NCI-H524 treated with DMSO at 0.1 percent for 48 hours (cell line): Measurements from ENCODE around the gene XAGE3.
"Not testable (repeated sequence)": the region's sequence is repeated elsewhere in the genome, so short reads cannot be mapped to it uniquely, and the experiment has no call there.

Experiments used
- DNase-seq: peaks from one replicate; lab custom pipeline; 2025; lab: John Stamatoyannopoulos, UW

The XAGE3 gene, protein sequence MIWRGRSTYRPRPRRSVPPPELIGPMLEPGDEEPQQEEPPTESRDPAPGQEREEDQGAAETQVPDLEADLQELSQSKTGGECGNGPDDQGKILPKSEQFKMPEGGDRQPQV

DNA sequence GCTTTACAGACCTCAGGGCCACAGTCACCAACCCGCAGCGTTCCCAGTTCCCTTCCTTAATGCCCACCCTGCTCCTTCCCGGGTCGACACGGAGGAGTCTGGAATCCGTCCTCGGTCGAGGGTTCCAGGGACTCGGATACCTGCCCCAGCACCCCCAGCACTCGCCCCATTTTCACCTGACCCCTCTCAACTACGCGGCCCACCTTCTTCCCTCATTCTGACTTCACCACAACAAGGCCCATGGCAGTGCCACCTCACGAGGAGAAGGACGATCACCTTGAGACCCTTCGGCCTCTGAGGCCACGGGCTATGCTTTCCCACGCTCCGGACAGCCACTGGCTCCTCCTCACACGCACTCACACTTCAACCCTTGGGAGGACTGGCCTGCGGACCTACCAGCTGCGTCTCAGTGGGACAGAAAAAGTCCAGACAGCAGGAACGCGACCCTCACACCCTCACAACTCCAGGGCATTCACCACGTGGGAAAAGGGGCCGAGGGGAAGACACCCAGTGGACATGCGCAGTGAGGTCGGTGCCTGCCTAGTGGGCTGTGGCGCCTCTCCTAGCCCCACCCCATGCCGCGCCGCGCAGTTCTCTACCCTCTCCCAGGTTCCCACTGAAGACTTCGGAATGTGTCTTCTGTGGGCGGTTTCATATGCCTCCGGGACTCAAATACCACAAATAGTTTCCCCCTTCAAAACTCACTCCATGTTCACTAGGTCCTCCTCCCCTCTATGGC lies at the start of gene XAGE3:
TSS of gene XAGE3 (minus strand) at position 474 of the 739 bp plus-strand sequence. CDS start 950 bp downstream, outside the sequence.
- DNase-seq, result no peak

DNA sequence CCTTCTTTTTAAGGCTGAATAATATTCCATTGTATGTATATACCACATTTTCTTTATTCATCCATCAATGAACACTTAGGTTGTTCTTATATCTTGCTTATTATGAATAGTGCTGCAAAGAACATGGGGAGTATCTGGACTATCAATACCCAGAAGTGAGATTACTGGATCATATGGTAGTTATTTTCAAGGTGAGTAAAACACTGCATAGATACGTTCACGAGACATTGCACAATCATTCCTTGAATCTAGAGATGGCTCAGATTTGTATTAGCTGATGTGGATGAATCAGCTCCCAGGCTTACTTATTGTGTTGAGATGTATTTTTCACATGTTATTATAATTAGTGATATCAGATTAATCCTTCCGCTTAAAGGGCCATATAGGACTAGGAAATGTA lies 46.8 kb upstream of the XAGE3 start:
- not testable (repeated sequence) for DNase-seq

DNA sequence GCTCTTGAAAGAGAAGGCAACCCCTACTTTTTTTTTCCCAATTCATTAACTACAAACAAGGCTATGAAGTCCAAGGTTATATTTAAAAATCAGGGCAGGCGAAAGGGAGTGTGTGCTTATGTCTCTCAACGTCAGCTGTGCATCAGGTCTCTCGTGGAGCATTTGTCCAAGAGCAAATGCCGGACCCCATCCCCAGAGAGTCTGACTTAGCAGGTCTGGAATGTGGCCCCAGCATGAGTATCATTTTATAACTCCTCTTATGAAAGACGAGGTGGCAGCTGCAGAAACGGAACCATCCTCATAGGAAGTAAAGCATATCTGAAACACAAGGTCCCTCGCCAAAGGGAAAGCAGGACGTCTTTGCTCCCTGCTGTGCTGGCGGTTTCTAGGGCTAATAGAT lies 45.8 kb upstream of the XAGE3 start:
- DNase-seq, result not testable (repeated sequence)

DNA sequence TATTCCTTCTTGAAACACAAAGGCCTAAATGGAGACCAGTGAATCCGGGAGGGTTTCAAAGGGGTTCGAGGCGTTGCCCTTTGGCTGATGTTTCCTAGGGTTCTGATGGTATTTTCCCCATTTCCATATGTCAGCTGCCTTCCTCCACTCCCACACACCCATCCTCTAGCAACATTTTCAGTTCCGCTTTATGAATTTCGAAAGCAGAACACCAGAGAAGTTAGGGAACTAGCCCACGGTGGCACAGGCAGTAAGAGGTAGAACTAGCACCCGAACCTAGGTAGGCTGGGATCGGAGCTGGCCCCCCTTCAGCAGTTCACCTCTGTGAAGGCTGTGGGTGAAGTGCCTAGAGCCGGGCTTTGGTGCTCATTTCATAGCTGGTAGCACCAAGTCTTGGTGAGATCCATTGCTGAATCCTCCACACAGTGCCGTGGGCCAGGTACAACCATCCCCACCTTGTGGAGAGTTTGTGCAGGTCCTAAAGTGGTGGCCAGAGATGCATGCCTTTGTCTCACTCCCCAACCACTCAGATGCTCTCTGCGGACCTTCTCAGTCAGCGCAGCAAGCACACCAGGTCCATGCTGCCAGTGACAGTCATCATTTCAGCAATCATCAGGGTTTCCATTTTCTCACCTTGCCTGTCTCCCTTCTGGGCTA lies 41.6 kb upstream of the XAGE3 start:
- DNase-seq, result not testable (repeated sequence)

DNA sequence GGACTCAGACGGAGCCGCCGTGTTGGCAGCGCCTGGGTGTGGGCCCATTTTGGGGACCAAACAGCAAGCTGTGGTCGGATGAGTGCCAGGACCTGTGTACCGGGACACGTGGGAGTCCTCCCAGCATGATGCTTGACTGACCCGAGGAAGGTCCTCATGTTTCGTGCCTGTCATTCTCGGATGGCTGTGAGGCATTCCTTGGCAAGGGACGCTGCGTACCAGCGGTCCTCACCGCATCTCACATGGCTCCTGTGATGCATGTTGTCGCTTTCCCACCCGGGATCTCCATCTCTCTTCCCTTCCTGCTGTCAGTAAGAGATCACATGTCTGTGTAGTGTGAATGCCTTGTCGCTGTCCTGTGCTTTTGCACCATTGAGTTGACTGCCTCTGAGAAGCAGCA lies 40.0 kb upstream of the XAGE3 start:
- DNase-seq, result not testable (repeated sequence)

DNA sequence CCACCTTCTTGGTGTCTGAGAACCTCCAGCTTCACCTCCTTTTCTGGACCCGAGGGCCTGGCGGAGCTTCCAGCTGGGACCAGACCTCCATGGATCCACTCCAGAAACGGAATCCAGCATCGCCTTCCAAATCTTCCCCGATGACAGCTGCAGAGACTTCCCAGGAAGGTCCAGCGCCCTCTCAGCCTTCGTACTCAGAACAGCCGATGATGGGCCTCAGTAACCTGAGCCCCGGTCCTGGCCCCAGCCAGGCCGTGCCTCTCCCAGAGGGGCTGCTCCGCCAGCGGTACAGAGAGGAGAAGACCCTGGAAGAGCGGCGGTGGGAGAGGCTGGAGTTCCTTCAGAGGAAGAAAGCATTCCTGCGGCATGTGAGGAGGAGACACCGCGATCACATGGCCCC lies 39.3 kb upstream of the XAGE3 start:
- DNase-seq, result not testable (repeated sequence)

DNA sequence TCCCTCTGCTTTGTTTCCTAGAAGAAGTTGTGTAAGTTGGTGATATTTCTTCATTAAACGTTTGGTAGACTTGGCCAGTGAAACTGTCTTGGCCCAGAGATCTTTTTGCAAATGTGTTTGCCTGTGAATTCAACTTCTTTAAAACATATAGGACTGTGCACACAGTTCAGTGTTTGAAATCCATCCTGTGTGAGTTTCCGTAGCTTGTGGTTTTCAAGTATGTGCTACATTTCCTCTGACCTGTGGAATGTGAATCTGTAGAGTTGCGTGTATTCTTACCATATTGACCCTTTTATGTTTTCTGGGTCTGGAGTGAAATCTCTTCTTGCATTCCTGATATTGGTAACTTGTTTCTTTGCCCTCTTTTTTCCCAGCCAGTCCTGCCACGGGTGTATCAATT lies 38.2 kb upstream of the XAGE3 start:
- DNase-seq, result not testable (repeated sequence)

DNA sequence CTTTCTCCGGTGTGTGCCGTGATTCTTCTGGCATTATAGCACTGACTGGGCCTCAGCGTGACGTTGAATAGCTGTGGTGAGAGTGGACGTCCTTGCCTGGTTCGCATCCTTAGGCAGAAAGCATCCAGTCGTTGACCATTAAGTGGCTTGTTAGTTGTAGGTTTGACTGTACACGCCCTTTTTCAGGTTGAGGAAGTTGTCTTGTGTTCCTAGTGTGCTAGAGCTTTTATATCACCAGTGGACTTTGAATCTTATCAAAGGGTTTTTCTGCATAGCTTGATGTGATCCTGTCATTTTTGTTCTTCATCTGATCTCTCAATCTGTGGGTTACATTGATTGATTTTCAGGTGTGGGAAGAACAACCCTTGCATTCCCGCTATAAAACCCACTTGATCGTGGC lies 37.6 kb upstream of the XAGE3 start:
- DNase-seq, result not testable (repeated sequence)

DNA sequence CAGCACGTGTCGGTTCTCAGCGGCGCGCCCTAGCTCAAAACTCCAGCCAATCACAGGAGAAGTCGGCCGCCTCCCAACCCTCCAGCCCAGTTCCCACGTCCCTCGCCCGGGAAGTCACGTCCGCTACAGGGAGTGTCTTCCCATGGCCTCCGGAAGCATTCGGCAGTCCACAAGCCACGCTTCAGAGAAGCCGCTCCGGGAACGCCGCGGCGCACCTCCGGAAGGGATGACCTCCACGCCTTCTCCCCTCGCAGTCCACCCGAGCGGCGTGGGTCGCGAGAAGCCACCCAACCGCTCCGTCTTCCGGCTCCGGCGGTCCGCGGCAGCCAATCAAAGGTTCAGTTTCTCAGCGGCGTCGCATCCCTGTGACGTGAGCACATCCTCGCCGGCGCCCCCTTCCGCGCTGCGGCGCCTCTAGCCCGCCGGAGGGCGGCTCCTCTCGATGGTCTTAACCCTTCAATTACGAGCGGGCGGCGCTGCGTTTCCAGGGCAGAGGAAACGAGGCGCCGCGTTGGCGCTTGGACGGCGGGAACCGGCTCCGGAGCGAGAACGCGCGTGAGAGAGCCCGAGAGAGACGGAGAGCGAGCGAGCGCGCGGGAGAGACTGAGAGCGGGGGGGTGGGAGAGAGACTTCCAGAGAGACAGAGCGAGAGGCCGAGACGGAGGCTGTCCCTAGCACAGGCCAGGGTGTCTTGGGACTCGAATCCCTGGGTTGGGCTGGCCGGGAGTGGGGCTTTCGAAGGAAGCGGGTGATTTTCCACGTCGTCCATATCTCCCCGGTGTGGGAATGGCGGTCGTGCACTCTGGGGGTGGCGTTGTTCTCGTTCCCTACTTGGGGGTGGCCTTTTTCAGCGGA lies 29.2 kb upstream of the XAGE3 start, which contains the start of gene FAM156B:
TSS of gene FAM156B (plus strand) at position 476 of the 855 bp plus-strand sequence. CDS start 9,896 bp downstream, outside the sequence.
- not testable (repeated sequence) for DNase-seq

DNA sequence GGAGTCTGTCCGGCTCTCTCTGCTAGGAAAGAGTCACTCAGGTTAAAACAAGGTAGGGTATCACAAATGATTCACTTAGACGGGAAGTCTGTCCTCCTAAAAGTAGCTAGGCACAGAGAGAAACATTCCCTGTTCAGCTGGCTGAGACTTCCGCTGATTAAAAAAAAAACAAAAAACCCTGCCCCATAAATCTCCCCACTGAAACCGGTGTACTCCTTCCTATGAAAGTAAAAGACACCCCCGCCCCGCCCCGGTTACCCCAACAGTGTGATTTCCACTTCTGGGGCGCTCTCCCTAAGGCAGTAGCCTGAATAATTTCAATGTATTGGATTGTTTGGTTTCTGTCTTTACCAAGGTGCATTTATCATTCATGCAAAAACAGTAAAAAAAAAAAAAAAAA lies 28.6 kb upstream of the XAGE3 start:
- not testable (repeated sequence) for DNase-seq

DNA sequence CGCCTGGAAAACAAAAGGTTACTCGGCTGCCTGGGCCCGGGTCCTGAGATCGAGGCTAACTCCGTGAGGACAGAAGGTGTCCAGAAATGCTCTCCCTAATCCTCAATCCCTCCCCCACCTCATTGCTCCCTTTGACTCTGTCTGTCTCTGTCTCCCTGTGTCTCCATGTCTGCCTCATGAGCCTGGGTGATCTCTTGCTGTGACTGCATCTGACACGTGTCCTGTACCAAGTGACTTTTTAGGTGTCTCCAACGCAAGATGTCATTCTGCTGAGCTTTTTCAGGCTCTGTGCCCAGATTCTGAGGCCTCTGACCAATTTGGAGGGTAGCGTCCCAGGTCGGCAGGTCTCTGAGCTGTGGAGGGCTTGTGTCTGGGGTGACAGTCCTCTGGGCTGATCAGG lies 20.2 kb upstream of the XAGE3 start:
- DNase-seq, result not testable (repeated sequence)

DNA sequence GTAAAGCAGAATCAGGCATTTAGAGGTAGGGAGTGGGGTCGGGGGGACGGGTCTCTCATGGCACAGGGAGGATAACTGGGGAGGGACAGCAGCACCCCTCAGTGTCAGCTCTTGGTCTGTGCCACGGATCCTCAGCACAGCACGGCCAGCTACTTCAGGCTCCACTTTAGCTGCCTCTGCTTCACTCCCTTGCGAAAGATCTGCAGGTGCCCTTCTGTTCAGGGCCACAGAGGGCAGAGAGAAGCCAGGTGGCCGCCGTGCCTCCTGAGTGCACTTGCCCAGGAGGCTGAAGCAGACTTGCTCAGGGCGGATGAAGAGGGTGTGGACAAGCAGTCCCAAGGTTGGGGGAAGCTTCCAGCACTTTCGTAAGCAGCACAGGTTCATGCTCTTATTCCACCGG lies 19.6 kb upstream of the XAGE3 start:
- DNase-seq, result not testable (repeated sequence)

DNA sequence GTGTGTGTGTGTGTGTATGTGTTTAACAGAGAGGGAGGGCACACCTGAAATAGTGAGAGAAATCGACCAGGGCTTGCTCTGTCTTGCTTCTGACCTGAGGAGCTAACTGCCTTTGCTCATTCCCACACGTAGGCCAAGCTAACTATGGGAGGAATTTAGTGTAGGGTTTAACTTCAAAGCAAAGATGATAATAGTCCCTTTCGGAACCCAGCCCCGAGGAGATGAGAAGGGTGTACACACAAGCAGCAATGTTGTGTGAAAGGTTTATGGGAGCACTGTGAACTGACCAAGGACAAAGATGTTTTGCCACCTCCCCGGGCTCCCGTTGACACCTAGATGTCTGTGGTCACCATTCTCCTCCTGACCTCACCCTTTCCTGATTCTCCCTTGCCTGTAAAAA lies 8.5 kb upstream of the XAGE3 start:
- DNase-seq, result not testable (repeated sequence)

DNA sequence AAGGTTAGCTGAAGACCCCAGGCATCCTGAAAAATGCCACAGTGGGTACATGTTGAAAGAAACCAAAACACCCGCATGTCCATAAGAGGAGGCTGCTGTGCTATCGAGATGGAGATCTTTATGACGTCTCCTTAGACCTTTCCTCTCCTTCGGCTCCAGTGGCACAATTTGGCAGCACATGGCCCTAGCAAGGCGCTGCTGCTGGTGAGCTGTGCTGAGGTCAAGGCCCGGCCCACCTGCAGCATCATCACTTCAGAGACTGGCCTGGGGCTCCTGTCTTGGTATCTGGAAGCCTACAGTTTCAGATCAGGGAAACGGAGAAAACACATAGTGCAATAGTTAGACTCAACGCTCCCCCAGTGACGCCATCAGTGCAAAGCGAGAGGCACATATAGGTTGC lies 7.6 kb upstream of the XAGE3 start:
- DNase-seq, result not testable (repeated sequence)

DNA sequence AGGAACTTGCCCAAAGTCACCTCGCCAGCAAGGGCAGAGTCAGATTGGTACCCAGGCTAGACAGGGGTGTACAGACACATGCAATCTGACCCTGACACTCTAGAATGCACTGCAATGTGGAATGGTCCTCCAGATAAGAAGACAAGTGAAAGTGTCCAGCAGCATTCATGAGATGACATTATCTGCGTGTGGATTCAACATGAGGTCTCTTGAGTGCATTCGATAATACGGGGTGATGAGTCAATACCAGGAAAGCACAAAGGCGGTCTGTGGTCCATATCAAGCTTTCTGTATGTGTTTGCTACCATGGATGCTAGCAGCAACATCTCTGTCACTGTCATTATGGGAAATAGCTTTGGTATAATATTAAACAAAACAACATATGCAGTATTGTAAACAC lies 6.8 kb upstream of the XAGE3 start:
- DNase-seq, result no peak

DNA sequence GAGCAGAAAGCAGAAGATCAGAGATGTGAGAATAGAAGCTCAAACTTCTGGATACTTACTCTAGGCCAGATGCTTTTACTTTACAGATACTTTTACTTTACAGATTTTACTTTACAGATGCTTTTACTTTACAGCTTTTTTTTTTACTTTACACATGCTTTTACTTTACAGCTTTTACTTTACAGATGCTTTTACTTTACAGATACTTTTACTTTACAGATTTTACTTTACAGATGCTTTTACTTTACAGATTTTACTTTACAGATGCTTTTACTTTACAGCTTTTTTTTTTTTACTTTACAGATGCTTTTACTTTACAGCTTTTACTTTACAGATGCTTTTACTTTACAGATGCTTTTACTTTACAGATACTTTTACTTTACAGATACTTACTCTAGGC lies 5.9 kb upstream of the XAGE3 start:
- not testable (repeated sequence) for DNase-seq

DNA sequence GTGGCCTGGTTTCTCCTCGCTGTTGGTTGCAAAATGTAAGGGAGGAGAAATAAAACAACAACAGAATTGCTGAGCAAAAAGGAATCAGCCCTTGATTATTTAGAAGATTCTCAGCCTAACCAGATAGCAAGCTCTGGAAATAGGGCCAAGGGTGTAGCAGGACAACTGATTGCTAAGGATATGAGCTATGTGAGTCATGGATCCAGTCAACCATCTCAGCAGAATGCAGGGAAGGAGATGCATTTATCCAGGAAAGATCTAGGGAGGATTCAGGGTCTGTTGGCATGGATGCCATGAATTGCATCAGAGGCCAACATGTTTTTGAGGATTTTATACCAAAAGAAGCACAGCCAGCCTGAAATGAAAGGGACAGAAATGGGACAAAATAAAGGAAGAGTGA lies 2.2 kb upstream of the XAGE3 start:
- DNase-seq, result no peak

DNA sequence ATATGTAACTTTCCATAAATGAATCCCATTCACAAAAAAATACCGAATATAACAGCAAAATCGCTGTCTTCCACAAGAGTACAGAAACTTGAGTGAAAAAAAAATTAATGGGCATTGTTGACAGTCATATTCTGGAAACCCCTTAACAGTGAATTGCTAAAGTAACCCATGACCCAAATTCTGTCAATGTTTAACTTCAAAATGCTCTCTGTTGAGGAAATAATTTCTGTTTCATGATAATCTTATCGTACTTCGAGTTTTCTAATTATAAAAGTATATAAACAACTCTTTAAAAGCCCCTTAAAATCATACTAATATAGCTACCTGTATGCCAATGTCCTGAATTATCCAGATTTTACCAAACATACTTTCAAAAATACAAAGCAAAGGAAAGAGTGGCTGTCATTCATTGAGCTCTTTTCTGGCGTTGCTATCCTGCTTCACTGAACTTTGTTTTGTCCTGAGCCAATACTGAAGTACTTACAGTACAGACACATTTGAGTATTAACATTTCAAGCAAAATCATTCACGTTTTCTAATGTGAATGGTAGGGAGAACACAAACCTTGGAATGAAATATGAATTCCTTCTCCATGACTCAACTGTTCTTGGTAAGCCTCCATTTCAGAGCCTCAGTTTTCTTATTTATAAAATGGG lies 2.4 kb downstream of the XAGE3 start:
- no peak for DNase-seq

DNA sequence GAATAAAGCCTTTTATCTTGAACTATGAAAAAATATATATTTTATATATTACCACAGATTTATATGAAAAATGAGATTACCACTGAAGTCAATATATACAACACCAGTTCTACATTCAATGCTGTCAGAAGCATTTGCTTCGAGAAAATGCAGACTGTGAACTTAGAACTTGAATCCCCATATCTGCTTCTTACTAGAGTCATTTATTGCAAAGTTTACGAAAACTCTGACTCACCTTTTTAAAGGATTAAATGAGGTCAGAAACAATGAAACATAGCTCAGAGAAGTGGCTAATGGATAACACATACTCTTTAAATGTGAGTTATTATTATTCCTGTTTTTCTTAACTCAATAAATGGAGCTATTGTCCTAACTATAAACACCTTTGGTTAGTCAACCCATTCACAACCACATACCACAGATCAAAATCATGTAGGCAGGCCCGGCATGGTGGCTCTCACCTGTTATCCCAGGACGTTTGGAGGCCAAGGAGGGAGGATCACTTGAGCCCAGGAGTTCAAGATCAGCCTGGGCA lies 10.8 kb downstream of the XAGE3 start:
- DNase-seq, result not testable (repeated sequence)

DNA sequence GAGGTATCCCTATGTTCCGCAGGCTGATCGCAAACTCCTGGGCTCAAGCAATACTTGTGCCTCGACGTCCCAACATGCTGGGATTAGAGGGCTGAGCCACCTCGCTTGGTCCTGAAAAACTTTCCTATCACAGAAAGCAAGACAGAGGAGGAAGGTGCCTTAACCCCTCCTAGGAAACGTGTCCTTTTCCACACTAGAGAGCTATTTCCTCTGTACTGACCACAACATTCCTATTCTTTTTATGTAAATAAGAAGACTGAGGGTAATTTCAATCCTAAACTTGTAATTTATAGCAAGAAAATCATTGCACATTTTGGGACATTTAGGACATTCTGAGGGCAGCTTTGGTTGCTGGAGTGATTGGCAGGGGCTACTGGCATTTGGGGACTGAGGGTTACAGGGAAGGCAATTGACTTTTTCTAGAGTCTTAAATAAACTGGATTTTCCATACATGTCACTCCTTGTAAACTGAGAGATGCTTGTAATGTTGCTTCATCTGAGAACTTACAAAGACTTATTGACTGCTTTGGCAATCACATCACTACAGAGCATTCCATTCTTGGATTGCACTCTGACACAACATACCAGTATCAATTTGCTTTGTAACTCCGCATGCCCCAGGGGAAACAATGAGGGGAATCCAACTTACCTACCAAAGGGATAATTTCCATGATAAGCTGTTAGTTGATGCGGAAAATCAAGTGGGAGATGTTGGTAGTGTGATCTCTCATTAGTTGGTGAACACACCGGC lies 15.6 kb downstream of the XAGE3 start:
- no peak for DNase-seq

DNA sequence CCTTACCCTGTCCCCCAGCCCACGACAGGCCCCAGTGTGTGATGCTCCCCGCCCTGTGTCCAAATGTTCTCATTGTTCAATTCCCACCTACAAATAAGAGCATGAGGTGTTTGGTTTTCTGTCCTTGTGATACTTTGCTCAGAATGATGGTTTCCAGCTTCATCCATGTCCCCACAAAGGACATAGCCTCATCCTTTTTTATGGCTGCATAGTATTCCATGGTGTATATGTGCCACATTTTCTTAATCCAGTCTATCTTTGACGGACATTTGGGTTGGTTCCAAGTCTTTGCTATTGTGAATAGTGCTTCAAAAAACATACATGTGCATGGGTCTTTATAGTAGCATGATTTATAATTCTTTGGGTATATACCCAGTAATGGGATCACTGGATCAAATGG lies 24.3 kb downstream of the XAGE3 start:
- DNase-seq, result not testable (repeated sequence)
